Tibial nerve (tissue), 4 donors: ENCODE results near the gene PLXNC1.

Source experiments
- EP300 ChIP-seq, 2 donors: sonication (generic); formaldehyde crosslinking; IDR thresholded peaks; one replicate each; pipeline ENCODE4 v1.6.1; 2017; ENCODE audit warnings: antibody characterized with exemption in 2 of 2, mild to moderate bottlenecking in 1 of 2
- POLR2A ChIP-seq, 2 donors: fragments of 450-650 bp; IDR thresholded peaks; one replicate each; pipeline ENCODE4 v1.6.1; 2017; ENCODE audit warnings: antibody characterized with exemption in 2 of 2, mild to moderate bottlenecking in 2 of 2, moderate library complexity in 2 of 2
- TF ChIP-seq, protein P1 (sequence below), 5 experiments: fragments of 200-600 bp in 3 of 5; fragments of 450-650 bp in 2 of 5; sonication (generic) in 3 of 5; IDR thresholded peaks; one replicate each; pipeline ENCODE4 v1.5.1; 2016 to 2019; ENCODE audit warnings: antibody characterized with exemption in 5 of 5, mild to moderate bottlenecking in 3 of 5, moderate library complexity in 2 of 5

GRCh38 chr12:94244165-94245133, 96.1 kb downstream of the PLXNC1 start:
- TF ChIP-seq, protein P1, sequence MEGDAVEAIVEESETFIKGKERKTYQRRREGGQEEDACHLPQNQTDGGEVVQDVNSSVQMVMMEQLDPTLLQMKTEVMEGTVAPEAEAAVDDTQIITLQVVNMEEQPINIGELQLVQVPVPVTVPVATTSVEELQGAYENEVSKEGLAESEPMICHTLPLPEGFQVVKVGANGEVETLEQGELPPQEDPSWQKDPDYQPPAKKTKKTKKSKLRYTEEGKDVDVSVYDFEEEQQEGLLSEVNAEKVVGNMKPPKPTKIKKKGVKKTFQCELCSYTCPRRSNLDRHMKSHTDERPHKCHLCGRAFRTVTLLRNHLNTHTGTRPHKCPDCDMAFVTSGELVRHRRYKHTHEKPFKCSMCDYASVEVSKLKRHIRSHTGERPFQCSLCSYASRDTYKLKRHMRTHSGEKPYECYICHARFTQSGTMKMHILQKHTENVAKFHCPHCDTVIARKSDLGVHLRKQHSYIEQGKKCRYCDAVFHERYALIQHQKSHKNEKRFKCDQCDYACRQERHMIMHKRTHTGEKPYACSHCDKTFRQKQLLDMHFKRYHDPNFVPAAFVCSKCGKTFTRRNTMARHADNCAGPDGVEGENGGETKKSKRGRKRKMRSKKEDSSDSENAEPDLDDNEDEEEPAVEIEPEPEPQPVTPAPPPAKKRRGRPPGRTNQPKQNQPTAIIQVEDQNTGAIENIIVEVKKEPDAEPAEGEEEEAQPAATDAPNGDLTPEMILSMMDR (IDR thresholded peaks at IDR 0.05), result no peak
- TF ChIP-seq POLR2A (IDR thresholded peaks at IDR 0.05) (no peak), EP300 (IDR thresholded peaks at IDR 0.05) (no peak)
